IMR-90 (cell line): ENCODE data around the gene TMEM260. TPM values are rescaled to one million over a fixed set of nuclear protein-coding genes. Genes with fewer than 3 reads are reported as not detected.
"Not testable (repeated sequence)": the region's sequence is repeated elsewhere in the genome, so short reads cannot be mapped to it uniquely, and the experiment has no call there.

ENCODE experiments used
- ATAC-seq: fragments of 200-7000 bp; cut with Tn5 transposase; 2 replicates; pipeline ENCODE4 v1.9.1; 2020; ENCODE audit warnings: low read depth, mild to moderate bottlenecking, moderate library complexity
- BruUV-seq: library from RNA; stranded (reverse); fragments of 400-500 nt; replicated peaks from 2 replicates; lab custom pipeline; 2021; lab: Mats Ljungman, UMichigan
- CTCF ChIA-PET: fragments of 300-600 bp; formaldehyde crosslinking; extraction: SDS; loops from one replicate; lab custom pipeline; 2021; ENCODE audit warnings: antibody characterized with exemption; lab: Yijun Ruan, JAX
- POLR2A ChIA-PET: fragments of 300-600 bp; sonication (Branson Sonifier 250); formaldehyde crosslinking; loops from one replicate; lab custom pipeline; 2022; ENCODE audit warnings: antibody characterized with exemption; ENCODE audit not compliant: unreplicated experiment; lab: Charles Lee
- DNase-seq: peaks from one replicate; pipeline ENCODE4 v3.0.0; 2013
- H2AFZ ChIP-seq: replicated peaks from 2 replicates; pipeline ENCODE3; 2013; ENCODE audit warnings: low read length, mild to moderate bottlenecking; ENCODE audit not compliant: poor library complexity
- H2AK5ac ChIP-seq: 2 replicates; pipeline ENCODE4 v1.6.1; 2013; ENCODE audit warnings: low read depth, low read length, inconsistent platforms
- H2AK9ac ChIP-seq: replicated peaks from 2 replicates; pipeline ENCODE3; 2013; ENCODE audit warnings: mild to moderate bottlenecking, low read depth, low read length, moderate library complexity; ENCODE audit not compliant: poor library complexity
- H2BK120ac ChIP-seq: 2 replicates; pipeline ENCODE4 v1.6.1; 2013; ENCODE audit warnings: low read depth, low read length, inconsistent platforms
- H2BK15ac ChIP-seq: 3 replicates; pipeline ENCODE4 v1.6.1; 2013; ENCODE audit warnings: low read depth, low read length, inconsistent platforms
- H2BK20ac ChIP-seq: 2 replicates; pipeline ENCODE4 v1.6.1; 2013; ENCODE audit warnings: low read depth, mild to moderate bottlenecking, inconsistent platforms, low read length, moderate library complexity
- H2BK5ac ChIP-seq: 2 replicates; pipeline ENCODE4 v1.6.1; 2013; ENCODE audit warnings: mild to moderate bottlenecking, low read depth, low read length, inconsistent platforms; ENCODE audit not compliant: poor library complexity, severe bottlenecking
- H3K14ac ChIP-seq: replicated peaks from 2 replicates; pipeline ENCODE4 v1.6.1; 2013; ENCODE audit warnings: low read depth, low read length, inconsistent platforms
- H3K18ac ChIP-seq: 2 replicates; pipeline ENCODE4 v1.6.1; 2013; ENCODE audit warnings: low read depth, low read length, control low read depth
- H3K23ac ChIP-seq: 2 replicates; pipeline ENCODE4 v1.6.1; 2013; ENCODE audit warnings: low read depth, low read length, inconsistent platforms
- H3K27ac ChIP-seq: 2 replicates; pipeline ENCODE4 v1.5.1; 2013; ENCODE audit warnings: mild to moderate bottlenecking, control low read depth, low read length; ENCODE audit not compliant: insufficient read depth
- H3K27me3 ChIP-seq: 2 replicates; pipeline ENCODE4 v1.6.1; 2013; ENCODE audit warnings: low read length; ENCODE audit not compliant: control insufficient read depth, insufficient read depth
- H3K36me3 ChIP-seq: 2 replicates; pipeline ENCODE4 v1.6.1; 2013; ENCODE audit warnings: low read length, mixed read lengths; ENCODE audit not compliant: control insufficient read depth, insufficient read depth
- H3K4ac ChIP-seq: 2 replicates; pipeline ENCODE4 v1.6.1; 2013; ENCODE audit warnings: low read depth, low read length, inconsistent platforms
- H3K4me1 ChIP-seq: 2 replicates; pipeline ENCODE4 v1.6.1; 2013; ENCODE audit warnings: low read length, mixed read lengths; ENCODE audit not compliant: control insufficient read depth, insufficient read depth
- H3K4me2 ChIP-seq: 2 replicates; pipeline ENCODE4 v1.6.1; 2013; ENCODE audit warnings: low read depth, mild to moderate bottlenecking, control low read depth, low read length, moderate library complexity
- H3K4me3 ChIP-seq: 2 replicates; pipeline ENCODE4 v1.5.1; 2013; ENCODE audit warnings: low read depth, mild to moderate bottlenecking, control low read depth, low read length, moderate library complexity; ENCODE audit not compliant: insufficient read depth
- H3K56ac ChIP-seq: 2 replicates; pipeline ENCODE4 v1.6.1; 2013; ENCODE audit warnings: low read length, inconsistent platforms; ENCODE audit not compliant: insufficient read depth; ENCODE audit errors: extremely low read depth
- H3K79me1 ChIP-seq, 2 experiments: 2 replicates each; pipeline ENCODE4 v1.6.1; 2013; ENCODE audit warnings: low read length in 2 of 2, inconsistent platforms in 1 of 2, low read depth in 1 of 2
- H3K9ac ChIP-seq: 2 replicates; pipeline ENCODE4 v1.6.1; 2013; ENCODE audit warnings: low read depth, low read length, control low read depth
- H3K9me1 ChIP-seq: 2 replicates; pipeline ENCODE4 v1.6.1; 2013; ENCODE audit warnings: low read length, inconsistent platforms; ENCODE audit not compliant: insufficient read depth
- H3K9me3 ChIP-seq: 2 replicates; pipeline ENCODE4 v1.6.1; 2013; ENCODE audit warnings: low read length; ENCODE audit not compliant: control insufficient read depth, insufficient read depth
- H4K20me1 ChIP-seq: 2 replicates; pipeline ENCODE4 v1.6.1; 2013; ENCODE audit warnings: low read length, inconsistent platforms; ENCODE audit not compliant: insufficient read depth
- H4K5ac ChIP-seq: 2 replicates; pipeline ENCODE4 v1.6.1; 2013; ENCODE audit warnings: mild to moderate bottlenecking, low read depth, low read length, control low read depth
- H4K8ac ChIP-seq, 2 experiments: 2 replicates each; pipeline ENCODE4 v1.6.1; 2013; ENCODE audit warnings: low read depth in 2 of 2, low read length in 2 of 2, control low read depth in 1 of 2, inconsistent platforms in 1 of 2
- H4K91ac ChIP-seq: 2 replicates; pipeline ENCODE4 v1.6.1; 2013; ENCODE audit warnings: low read depth, low read length, inconsistent platforms; ENCODE audit not compliant: insufficient read depth
- WGBS, 2 experiments: methylation state at CpG; one replicate each; pipeline versions ENCODE4 v1.1.5 to v1.1.7; 2013; ENCODE audit warnings: missing lambda C conversion rate in 2 of 2; ENCODE audit not compliant: insufficient read length in 1 of 2; ENCODE audit errors: extremely low coverage in 2 of 2; 5-methylcytosine and 5-hydroxymethylcytosine counted together
- dilution Hi-C: fragments of 300-500 bp; cut with HindIII; formaldehyde crosslinking; loops from one replicate; pipeline ENCODE4 v1.14.3; 2018; ENCODE audit warnings: low sequenced_read_pairs; ENCODE audit not compliant: unreplicated experiment
- in situ Hi-C: fragments of 300-500 bp; cut with MboI; formaldehyde crosslinking; loops from 3 replicates; pipeline ENCODE4 v1.14.3; 2019; ENCODE audit warnings: low sequenced_read_pairs, inconsistent platforms, mixed read lengths
- intact Hi-C: fragments of 100-400 bp; cut with micrococcal nuclease; formaldehyde crosslinking; loops from 2 replicates; pipeline ENCODE4 v1.10.0; 2022
- polyA plus RNA-seq, 3 experiments: library from polyadenylated mRNA; depleted of rRNA; stranded (reverse); fragments of >200 nt; gene quantifications; 2 replicates each; pipeline ENCODE4 v1.2.3, GENCODE V29; 2012; ENCODE audit warnings: low replicate concordance in 1 of 3
- total RNA-seq: library from RNA; depleted of rRNA; stranded (reverse); fragments of >200 nt; gene quantifications from 2 replicates; pipeline ENCODE4 v1.2.3, GENCODE V29; 2012

TMEM260 gene
- total and polyA plus RNA-seq, 2 of the 4 experiments (the other 2 are of a cell fraction), result 6.4 to 11.5 TPM

- intact Hi-C loops, H2BK15ac ChIP-seq, H3K56ac ChIP-seq, H3K14ac ChIP-seq, POLR2A ChIA-PET, H4K91ac ChIP-seq, H3K9ac ChIP-seq, H4K8ac ChIP-seq, H3K18ac ChIP-seq, H3K9me3 ChIP-seq, H3K36me3 ChIP-seq, H2AFZ ChIP-seq, H3K9me1 ChIP-seq, H3K27ac ChIP-seq, dilution Hi-C loops, ATAC-seq, H3K4me2 ChIP-seq, BruUV-seq, H3K4ac ChIP-seq, H4K5ac ChIP-seq, H3K23ac ChIP-seq, H3K4me3 ChIP-seq, H2AK9ac ChIP-seq, H3K4me1 ChIP-seq, H3K79me1 ChIP-seq, H3K27me3 ChIP-seq, H2BK5ac ChIP-seq, DNase-seq, H4K20me1 ChIP-seq, CTCF ChIA-PET, H2AK5ac ChIP-seq: not testable (repeated sequence)
- no CpG with 5 or more reads among the region's 11 CpGs for WGBS, 2 experiments
- Histone ChIP-seq H2BK20ac (peak overlapping the region; percentile 26; the same call in 1 of the 2 replicates), H2BK120ac (peak overlapping the region; percentile 35; the same call in 1 of the 2 replicates)
- in situ Hi-C loops, result loop anchor here (25.0 kb wide), 1 partner anchor 645 kb away; no protein-coding TSS in a partner anchor
These were observed 87.7 kb downstream of the TMEM260 start for GRCh38 chr14:56667290-56667689.
